Stimulated activated naive CD8-positive, alpha-beta T cell treated with anti-CD3 and anti-CD28 coated beads, Interleukin-15, Interleukin-2, amounts not matched to agents 100 ng/mL and 50 ng/mL, for 24 hours (primary cell): ENCODE measurements around the gene JPT2.

Source experiments
- H3K27ac Mint-ChIP-seq: one replicate; pipeline ENCODE4 v1.8.0; 2021; ENCODE audit warnings: mild to moderate bottlenecking, mixed read lengths
- H3K27me3 Mint-ChIP-seq: one replicate; pipeline ENCODE4 v1.8.0; 2021; ENCODE audit warnings: mixed read lengths
- H3K36me3 Mint-ChIP-seq: one replicate; pipeline ENCODE4 v1.8.0; 2021; ENCODE audit warnings: low read depth, mixed read lengths
- H3K4me1 Mint-ChIP-seq: one replicate; pipeline ENCODE4 v1.8.0; 2021; ENCODE audit warnings: low read depth, mixed read lengths
- H3K4me3 Mint-ChIP-seq: one replicate; pipeline ENCODE4 v1.8.0; 2021; ENCODE audit warnings: mild to moderate bottlenecking, mixed read lengths
- H3K9me3 Mint-ChIP-seq: one replicate; pipeline ENCODE4 v1.8.0; 2021; ENCODE audit warnings: mixed read lengths

The JPT2 gene

DNA sequence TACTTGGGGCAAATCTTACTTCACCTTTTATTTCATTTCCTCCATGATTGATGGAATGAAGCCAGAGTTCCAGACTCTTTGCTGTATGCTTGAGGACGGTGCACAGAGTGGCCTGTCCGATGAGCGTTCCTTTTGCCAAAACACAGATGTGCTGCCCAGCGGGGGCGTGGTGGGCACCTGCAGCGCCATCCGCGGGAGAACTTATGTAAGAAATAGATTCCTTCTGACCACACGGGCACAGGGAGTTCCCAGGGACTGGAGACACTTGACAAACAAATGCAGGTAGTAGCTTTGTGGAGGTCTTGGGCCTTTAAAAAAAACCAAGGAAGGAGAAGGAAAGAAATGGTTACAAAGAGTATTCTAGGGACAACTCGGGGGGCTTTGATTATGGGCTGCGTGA is 35.3 kb upstream of the JPT2 start:
- Mint-ChIP-seq H3K4me1 (peaks cover 25% of the 10 kb centered on the region), H3K27me3 (no peaks in the 10 kb centered on the region), H3K4me3 (no peak overlapping the region), H3K9me3 (no peaks in the 10 kb centered on the region), H3K27ac (no peak overlapping the region), H3K36me3 (peaks cover 75% of the 10 kb centered on the region)

DNA sequence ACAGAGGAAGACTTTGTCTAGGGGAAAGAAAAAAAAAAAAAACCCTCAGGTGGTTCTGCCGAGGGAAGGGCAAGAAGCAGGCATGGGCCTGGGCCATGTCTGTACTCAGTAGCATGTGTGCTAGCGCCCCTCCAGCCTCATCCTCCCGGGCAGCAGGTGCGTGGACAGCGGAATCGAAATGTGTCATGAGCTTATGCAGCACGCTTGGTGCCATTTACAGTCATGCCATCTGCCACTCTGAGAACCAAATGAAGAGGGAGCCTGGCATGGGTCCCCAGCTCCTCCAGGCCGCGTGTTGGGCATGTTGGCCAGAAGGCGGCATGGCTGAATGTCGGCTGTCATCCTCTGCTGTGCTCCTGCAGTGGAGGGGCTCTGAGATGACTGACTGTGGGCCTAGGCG is 34.6 kb upstream of the JPT2 start:
- H3K4me1 Mint-ChIP-seq: peaks cover 29% of the 10 kb centered on the region
- H3K27ac Mint-ChIP-seq: no peak overlapping the region
- no peak overlapping the region for H3K4me3 Mint-ChIP-seq

DNA sequence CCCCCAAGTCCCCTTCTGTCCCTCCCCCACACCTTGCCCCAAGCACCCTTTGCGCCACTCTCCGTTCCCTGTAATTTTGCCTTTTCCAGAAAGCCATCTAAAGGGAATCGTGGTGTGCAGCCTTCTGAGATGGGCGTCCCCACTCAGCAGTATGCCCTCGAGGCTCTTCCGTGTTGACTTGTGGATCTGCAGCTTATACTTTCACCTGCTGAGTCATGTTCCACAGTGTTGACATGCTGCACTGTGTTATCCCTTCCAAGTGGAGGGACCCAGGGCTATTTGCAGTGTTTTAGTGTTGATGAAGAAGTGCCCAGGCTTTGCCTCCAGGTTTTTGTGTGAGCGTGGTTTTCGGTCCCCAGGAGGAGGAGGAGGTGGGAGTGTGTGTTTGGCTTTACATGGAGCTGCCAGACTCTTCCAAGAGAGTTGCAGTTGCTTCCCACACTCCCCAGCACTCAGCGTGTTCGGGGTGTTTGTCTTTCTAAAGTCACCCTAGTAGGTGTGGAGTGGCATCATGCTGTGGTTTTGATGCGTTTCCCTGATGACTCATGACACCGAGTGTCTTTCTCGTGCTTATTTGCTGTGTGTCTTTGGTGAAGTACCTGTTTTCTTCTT is 32.1 kb upstream of the JPT2 start:
- Mint-ChIP-seq H3K36me3 (peaks cover 55% of the 10 kb centered on the region), H3K4me3 (no peak overlapping the region), H3K4me1 (peaks cover 33% of the 10 kb centered on the region), H3K9me3 (no peaks in the 10 kb centered on the region), H3K27me3 (no peaks in the 10 kb centered on the region), H3K27ac (peak overlapping the region; percentile 49)

More for the DNA sequence above, 34.6 kb upstream of the JPT2 start:
- Mint-ChIP-seq H3K27me3 (no peaks in the 10 kb centered on the region), H3K9me3 (no peaks in the 10 kb centered on the region), H3K36me3 (peaks cover 71% of the 10 kb centered on the region)

DNA sequence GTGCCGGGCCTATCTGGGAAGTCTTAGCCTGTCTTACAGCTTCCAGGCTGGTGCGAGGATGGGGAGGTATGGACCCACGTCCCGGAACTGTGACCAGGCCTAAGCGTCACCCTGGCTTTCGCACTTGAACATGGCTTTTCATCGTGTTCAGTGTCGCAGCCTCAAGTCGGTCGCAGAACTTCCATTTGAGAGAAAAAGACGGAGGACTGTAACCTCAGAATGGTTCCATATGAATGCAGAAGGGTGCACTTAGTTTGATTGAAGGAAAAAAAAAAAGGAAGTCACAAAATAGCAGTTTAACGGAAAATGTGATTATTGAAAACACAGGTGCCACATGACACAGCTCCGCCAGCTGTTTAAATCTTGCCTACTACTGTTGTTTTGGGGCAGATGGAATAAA is 30.2 kb upstream of the JPT2 start:
- Mint-ChIP-seq H3K36me3 (peaks cover 53% of the 10 kb centered on the region), H3K27me3 (no peaks in the 10 kb centered on the region), H3K9me3 (no peaks in the 10 kb centered on the region), H3K27ac (no peak overlapping the region), H3K4me1 (peaks cover 33% of the 10 kb centered on the region), H3K4me3 (no peak overlapping the region)

DNA sequence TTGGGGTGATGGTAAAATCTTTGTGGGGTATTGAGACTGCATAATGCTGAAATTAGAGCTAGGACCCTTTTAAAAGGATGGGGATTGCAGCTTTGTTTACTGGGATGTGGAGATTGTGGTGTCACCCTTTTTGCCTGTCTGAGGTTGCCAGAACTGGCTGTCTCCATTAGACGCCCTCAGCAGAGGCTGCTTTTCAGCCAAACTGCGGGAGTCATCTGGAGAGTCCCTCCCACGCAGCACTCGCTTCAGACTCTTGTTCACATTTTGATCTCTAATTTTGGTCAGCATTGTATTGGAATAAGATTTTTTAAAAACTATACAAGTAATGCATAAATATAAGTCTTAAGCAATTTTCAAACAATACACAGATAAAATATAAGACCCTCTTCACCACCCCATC is 27.9 kb upstream of the JPT2 start:
- Mint-ChIP-seq H3K27me3 (no peaks in the 10 kb centered on the region), H3K27ac (no peak overlapping the region), H3K4me3 (no peak overlapping the region), H3K36me3 (peaks cover 51% of the 10 kb centered on the region), H3K9me3 (no peaks in the 10 kb centered on the region), H3K4me1 (peaks cover 25% of the 10 kb centered on the region)

DNA sequence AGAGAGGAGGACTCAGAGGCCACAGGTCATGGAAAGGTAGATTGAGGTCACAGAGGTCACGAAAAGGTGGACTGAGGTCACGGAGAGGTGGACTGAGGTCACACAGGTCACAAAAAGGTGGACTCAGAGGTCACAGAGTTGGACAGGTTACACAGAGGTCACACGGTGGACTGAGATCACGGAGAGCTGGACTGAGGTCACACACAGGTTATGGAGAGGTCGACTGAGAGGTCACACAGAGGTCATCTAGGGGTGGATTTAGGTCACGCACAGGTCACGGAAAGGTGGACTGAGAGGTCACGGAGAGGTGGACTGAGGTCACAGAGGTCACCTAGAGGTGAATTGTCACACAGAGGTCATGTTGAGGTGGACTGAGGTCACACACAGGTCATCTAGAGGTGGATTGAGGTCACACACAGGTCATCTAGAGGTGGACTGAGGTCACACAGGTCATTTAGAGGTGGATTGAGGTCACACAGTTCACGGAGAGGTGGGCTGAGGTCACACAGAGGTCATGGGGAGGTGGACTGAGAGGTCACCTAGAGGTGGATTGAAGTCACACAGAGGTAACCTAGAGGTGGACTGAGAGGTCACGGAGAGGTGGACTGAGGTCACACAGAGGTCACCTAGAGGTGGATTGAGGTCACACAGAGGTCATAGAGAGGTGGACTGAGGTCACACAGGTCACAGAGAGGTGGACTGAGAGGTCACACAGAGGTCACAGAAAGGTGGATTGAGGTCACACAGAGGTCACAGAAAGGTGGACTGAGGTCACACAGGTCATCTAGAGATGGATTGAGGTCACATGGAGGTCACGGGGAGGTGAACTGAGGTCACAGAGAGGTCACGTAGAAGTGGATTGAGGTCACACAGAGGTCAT is 26.7 kb upstream of the JPT2 start:
- Mint-ChIP-seq H3K27ac (peak overlapping the region; percentile 34), H3K27me3 (no peaks in the 10 kb centered on the region)

DNA sequence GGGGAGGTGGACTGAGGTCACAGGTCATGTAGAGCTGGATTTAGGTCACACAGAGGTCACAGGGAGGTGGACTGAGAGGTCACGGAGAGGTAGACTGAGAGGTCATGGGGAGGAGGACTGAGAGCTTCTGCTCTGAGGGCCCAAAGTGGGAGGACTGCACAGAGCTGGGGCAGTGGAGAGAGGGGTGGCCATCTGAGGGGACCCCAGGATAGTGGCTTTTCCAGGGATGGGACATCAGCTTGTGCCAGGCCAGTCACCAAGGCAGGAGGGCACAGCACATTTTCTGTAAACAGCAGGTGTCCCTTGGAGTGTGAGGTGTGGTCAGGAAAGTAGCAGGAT is 26.1 kb upstream of the JPT2 start:
- H3K36me3 Mint-ChIP-seq: peaks cover 42% of the 10 kb centered on the region
- H3K9me3 Mint-ChIP-seq: no peaks in the 10 kb centered on the region
- no peak overlapping the region for H3K27ac Mint-ChIP-seq
- peaks cover 10% of the 10 kb centered on the region for H3K4me1 Mint-ChIP-seq
- H3K27me3 Mint-ChIP-seq: no peaks in the 10 kb centered on the region
- H3K4me3 Mint-ChIP-seq: no peak overlapping the region

More for the DNA sequence above, 26.7 kb upstream of the JPT2 start:
- Mint-ChIP-seq H3K36me3 (peaks cover 45% of the 10 kb centered on the region), H3K9me3 (no peaks in the 10 kb centered on the region), H3K4me1 (peaks cover 15% of the 10 kb centered on the region), H3K4me3 (no peak overlapping the region)

DNA sequence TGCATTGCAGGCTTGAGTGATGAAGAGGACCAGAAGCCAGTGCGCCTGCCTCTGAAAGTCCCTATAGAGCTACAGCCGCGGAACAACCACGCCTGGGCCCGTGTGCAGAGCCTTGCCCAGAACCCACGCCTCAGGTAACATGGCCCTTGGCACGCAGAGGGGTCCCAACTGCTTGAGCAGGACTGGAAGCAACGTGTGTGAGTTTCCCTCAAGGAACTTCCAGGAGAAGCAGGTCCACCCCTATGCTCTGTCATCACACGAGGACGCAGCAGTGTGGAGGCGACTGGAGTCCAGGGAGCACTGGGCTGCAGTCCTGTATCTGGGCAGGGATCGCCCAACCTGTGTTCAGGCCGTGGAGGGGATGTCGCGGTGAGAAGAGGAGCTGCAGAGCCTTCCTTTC is 25.1 kb upstream of the JPT2 start:
- peaks cover 5% of the 10 kb centered on the region for H3K4me1 Mint-ChIP-seq
- H3K9me3 Mint-ChIP-seq: no peaks in the 10 kb centered on the region
- no peaks in the 10 kb centered on the region for H3K27me3 Mint-ChIP-seq
- H3K36me3 Mint-ChIP-seq: peaks cover 38% of the 10 kb centered on the region
- H3K4me3 Mint-ChIP-seq: no peak overlapping the region
- no peak overlapping the region for H3K27ac Mint-ChIP-seq

DNA sequence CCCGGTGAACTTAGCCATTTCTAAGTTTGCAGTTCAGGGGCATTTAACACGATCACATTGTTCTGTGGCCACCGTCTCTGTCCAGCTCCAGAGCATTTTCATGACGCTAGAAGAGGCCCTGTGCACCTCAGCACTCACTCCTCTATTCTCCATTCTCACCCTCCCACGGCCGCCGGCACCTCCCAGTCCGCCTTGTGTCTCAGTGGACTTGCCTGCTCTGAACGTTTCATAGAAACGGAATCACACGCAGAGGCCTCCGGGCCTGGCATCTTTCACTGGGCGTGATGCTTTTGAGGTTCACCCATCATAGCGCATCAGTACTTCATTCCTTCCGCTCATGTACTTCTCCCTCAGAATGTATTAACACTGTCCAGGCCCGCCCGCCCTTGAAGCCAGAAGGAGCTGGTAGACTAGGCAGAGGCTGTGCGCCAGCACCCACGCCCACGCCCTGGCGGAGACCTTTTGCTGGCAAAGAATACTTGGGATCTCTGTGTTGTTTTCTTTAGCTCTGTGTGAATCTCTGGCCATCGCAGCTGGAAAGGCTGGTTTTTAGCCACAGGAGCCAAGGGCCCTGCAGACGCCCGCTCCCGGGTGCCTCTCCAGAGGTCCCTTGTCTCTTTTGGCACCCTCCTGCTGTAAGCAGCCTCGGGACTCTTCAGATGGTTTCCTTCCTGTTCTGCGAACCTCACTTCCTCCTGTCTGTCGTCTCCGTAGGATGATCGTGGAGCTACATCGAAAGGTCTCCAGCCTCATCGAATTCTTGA is 23.4 kb upstream of the JPT2 start:
- no peaks in the 10 kb centered on the region for H3K9me3 Mint-ChIP-seq
- no peaks in the 10 kb centered on the region for H3K4me1 Mint-ChIP-seq
- H3K27me3 Mint-ChIP-seq: no peaks in the 10 kb centered on the region
- no peak overlapping the region for H3K27ac Mint-ChIP-seq
- H3K36me3 Mint-ChIP-seq: peaks cover 36% of the 10 kb centered on the region
- H3K4me3 Mint-ChIP-seq: no peak overlapping the region

DNA sequence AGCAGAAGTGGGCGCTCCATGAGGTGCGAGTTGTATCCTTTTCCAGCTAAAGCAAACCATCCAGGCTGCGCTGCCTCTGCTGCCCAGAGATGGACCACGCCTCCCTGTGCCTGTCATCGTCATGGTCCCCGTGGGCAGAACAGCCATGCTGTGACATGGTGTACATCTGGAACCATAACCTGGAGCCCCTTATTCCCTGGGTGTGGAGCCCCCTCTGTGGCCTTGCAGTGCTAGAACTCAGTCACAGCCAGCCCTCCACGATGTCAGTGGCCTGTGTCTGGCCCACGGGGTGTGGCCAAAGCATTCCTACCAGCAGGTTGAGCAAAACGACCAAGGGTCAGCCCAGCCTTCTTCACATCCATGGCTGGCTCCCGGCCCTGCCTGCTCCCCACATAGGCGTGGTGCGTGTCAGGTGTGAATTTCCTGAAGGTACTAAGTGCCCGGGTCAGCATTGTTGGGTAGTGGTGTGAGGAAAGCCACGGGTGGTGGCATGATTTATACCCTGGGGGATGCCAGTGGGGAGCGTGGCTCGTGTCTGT is 22.7 kb upstream of the JPT2 start:
- H3K4me1 Mint-ChIP-seq: no peaks in the 10 kb centered on the region
- no peak overlapping the region for H3K27ac Mint-ChIP-seq
- peaks cover 38% of the 10 kb centered on the region for H3K36me3 Mint-ChIP-seq
- no peaks in the 10 kb centered on the region for H3K27me3 Mint-ChIP-seq
- no peaks in the 10 kb centered on the region for H3K9me3 Mint-ChIP-seq
- H3K4me3 Mint-ChIP-seq: no peak overlapping the region

DNA sequence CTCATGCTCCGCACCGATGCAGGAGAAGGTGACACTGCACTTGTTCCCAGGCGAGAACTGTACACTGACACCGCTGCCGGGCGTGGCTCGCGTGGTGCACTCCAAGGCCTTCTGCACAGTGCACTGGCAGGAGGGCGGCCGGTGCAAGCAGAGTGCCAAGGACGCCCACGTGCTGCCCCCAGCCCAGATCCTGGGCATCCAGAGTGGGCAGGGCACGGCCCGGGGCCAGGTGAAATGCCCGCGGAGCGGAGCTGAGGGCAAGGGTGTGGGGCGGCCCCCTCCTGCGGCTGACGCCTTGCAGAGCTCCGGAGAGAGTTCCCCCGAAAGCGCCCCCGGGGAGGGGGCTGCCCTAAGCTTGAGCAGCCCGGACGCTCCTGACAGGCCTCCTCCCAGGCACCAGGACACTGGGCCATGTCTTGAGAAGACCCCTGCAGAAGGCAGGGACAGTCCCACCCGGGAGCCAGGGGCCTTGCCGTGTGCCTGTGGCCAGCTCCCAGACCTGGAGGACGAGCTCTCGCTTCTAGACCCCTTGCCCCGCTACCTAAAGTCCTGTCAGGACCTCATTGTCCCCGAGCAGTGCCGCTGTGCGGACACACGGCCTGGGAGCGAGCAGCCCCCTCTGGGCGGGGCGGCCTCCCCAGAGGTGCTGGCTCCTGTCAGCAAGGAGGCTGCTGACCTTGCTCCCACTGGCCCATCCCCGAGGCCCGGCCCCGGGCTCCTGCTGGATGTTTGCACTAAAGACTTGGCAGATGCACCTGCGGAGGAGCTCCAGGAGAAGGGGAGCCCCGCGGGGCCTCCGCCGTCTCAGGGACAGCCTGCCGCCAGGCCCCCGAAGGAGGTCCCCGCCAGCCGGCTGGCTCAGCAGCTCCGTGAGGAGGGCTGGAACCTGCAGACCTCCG is 21.9 kb upstream of the JPT2 start:
- Mint-ChIP-seq H3K27me3 (no peaks in the 10 kb centered on the region), H3K4me3 (no peak overlapping the region), H3K4me1 (no peaks in the 10 kb centered on the region), H3K36me3 (peaks cover 34% of the 10 kb centered on the region), H3K9me3 (no peaks in the 10 kb centered on the region), H3K27ac (no peak overlapping the region)

DNA sequence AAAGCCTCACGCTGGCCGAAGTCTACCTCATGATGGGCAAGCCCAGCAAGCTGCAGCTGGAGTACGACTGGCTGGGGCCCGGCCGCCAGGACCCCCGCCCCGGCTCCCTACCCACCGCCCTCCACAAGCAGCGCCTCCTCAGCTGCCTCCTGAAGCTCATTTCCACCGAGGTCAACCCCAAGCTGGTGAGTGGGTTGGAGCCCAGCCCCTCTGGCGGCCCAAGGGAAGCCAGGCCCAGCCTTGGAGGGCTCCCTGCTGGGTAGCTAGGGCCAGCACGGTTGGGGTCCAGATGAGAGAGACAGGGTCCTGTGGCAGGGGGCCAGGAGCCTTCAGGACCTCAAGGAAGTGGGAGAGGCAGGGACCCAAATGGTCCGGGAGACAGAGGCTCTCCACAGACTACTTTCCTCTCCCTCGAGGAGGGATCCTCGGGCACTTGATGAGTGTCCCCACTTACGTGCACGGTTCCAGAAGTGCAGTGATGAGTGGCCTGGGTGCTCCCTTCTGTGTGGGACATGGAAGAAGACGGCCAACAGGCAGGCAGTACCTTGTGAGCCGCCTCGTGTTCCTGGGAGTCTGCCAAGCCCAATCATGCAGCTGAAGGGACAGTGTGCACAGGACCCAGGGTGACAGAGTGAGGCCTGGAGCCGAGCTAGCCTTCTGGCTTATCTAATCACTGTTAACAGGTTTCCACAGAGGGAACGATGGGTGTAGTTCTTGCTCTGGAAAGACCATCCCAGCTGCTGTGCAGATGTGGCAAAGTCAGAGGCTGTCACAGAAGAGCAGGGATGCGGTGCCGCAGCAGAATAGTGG is 21.1 kb upstream of the JPT2 start:
- H3K27me3 Mint-ChIP-seq: no peaks in the 10 kb centered on the region
- H3K27ac Mint-ChIP-seq: no peak overlapping the region
- no peaks in the 10 kb centered on the region for H3K4me1 Mint-ChIP-seq
- peaks cover 30% of the 10 kb centered on the region for H3K36me3 Mint-ChIP-seq
- no peak overlapping the region for H3K4me3 Mint-ChIP-seq
- no peaks in the 10 kb centered on the region for H3K9me3 Mint-ChIP-seq

DNA sequence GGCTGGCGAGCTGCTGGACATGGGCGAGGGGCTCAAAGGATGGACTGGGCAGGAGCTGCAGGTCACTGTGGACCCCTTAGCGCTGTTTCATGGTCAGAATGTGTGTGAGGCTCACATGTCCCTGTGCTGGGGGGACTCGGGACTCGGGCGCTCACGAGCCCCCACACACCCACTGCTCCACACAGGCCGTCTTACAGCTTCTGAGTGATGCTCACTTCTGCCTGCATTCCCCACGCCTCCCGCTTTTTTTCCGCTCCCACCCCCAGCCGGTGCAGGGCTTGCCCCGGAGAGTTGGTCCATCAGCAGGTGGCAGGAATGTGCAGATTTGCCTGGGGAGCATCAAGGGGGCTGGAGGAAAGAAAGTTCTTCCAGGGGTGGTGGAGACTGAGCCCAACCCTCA is 20.2 kb upstream of the JPT2 start:
- no peaks in the 10 kb centered on the region for H3K27me3 Mint-ChIP-seq
- H3K9me3 Mint-ChIP-seq: no peaks in the 10 kb centered on the region
- H3K27ac Mint-ChIP-seq: no peak overlapping the region
- no peak overlapping the region for H3K4me3 Mint-ChIP-seq
- H3K36me3 Mint-ChIP-seq: peaks cover 33% of the 10 kb centered on the region
- no peaks in the 10 kb centered on the region for H3K4me1 Mint-ChIP-seq

DNA sequence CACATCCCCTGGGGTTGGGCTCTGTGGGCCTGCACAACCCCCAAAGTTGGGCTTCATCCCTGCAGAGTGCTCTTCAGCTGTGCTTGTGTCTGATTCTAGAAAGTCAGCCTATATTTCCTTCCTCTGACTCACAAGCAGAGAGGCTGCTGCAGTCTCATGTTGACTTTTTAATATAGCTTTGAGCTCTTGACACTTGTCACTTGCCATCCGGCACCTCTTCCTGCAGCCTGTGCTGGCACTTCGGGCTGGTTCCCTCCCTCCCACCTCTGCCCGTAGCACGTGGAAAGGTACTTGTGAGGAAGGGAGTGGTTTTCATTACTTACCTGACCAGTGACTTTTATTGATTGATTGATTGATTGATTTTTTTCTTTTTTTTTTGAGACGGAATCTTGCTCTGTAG is 19.0 kb upstream of the JPT2 start:
- Mint-ChIP-seq H3K27ac (no peak overlapping the region), H3K4me3 (no peak overlapping the region), H3K36me3 (peaks cover 41% of the 10 kb centered on the region)

More for the DNA sequence above, 19.0 kb upstream of the JPT2 start:
- no peaks in the 10 kb centered on the region for H3K27me3 Mint-ChIP-seq
- H3K9me3 Mint-ChIP-seq: no peaks in the 10 kb centered on the region
- no peaks in the 10 kb centered on the region for H3K4me1 Mint-ChIP-seq
